ENCODE data around the gene P4HB.

DNA sequence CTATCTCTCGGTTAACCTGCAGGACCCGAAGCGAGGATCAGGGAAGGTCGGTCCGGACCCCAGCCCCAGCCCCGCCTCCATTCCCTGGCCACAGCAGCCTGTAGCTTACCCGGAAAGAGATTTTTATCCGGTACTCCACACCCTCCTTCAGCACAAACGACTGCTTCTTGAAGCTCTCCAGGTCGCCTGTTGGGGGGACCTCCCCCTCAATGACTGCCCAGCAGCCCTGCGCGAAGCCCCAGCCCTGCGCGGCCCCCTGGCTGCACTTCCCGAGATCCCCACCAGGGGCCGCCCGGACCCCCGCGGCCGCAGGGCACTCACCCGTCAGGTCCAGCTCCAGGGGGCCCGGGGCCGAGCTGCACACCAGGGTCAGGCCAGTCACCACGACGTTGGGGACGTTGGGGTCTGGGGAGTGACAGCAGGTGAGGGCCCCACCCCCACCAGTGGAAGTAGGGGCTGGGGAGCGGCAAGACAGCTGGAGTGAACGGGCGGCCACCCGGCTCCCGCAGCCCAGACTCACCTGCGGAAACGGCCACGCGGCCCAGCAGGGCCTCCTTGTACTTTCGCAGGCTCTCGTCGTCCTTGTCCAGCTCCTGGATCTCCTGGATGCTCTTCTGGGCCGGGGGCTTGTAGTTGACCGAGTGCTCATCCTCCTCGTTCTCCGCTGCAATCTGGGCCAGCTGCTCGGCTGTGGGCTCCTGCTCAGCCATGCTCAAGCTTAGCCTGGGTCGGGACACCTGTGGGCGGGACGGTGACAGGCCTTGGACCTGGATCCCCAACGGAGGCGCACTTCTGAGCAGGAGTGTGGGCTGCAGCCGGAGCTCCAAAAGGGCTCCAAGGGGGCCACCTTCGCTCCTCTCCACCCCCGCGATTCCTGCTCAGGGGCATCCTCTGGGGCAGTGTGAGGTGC, 9.1 kb upstream of the P4HB start:
- TF ChIP-seq HCFC1 (IDR thresholded peaks at IDR 0.05; ENCODE audit: low read length) (no peak), BRCA1 (IDR thresholded peaks at IDR 0.05; ENCODE audit: low read depth, low read length) (no peak), SIN3A (IDR thresholded peaks at IDR 0.05; ENCODE audit: low read depth, low read length) (peak; percentile 32; the same call in 1 of the 2 replicates), EZH2 (IDR thresholded peaks at IDR 0.05; ENCODE audit: borderline replicate concordance, control insufficient read depth, low read depth, low read length) (no peak)
- TF ChIP-seq, protein P1, sequence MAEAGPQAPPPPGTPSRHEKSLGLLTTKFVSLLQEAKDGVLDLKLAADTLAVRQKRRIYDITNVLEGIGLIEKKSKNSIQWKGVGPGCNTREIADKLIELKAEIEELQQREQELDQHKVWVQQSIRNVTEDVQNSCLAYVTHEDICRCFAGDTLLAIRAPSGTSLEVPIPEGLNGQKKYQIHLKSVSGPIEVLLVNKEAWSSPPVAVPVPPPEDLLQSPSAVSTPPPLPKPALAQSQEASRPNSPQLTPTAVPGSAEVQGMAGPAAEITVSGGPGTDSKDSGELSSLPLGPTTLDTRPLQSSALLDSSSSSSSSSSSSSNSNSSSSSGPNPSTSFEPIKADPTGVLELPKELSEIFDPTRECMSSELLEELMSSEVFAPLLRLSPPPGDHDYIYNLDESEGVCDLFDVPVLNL (IDR thresholded peaks at IDR 0.05; ENCODE audit: low read depth, low read length), result no peak
- TF ChIP-seq, protein P2, sequence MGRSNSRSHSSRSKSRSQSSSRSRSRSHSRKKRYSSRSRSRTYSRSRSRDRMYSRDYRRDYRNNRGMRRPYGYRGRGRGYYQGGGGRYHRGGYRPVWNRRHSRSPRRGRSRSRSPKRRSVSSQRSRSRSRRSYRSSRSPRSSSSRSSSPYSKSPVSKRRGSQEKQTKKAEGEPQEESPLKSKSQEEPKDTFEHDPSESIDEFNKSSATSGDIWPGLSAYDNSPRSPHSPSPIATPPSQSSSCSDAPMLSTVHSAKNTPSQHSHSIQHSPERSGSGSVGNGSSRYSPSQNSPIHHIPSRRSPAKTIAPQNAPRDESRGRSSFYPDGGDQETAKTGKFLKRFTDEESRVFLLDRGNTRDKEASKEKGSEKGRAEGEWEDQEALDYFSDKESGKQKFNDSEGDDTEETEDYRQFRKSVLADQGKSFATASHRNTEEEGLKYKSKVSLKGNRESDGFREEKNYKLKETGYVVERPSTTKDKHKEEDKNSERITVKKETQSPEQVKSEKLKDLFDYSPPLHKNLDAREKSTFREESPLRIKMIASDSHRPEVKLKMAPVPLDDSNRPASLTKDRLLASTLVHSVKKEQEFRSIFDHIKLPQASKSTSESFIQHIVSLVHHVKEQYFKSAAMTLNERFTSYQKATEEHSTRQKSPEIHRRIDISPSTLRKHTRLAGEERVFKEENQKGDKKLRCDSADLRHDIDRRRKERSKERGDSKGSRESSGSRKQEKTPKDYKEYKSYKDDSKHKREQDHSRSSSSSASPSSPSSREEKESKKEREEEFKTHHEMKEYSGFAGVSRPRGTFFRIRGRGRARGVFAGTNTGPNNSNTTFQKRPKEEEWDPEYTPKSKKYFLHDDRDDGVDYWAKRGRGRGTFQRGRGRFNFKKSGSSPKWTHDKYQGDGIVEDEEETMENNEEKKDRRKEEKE (IDR thresholded peaks at IDR 0.05), result no peak
- TF ChIP-seq, protein P3, sequence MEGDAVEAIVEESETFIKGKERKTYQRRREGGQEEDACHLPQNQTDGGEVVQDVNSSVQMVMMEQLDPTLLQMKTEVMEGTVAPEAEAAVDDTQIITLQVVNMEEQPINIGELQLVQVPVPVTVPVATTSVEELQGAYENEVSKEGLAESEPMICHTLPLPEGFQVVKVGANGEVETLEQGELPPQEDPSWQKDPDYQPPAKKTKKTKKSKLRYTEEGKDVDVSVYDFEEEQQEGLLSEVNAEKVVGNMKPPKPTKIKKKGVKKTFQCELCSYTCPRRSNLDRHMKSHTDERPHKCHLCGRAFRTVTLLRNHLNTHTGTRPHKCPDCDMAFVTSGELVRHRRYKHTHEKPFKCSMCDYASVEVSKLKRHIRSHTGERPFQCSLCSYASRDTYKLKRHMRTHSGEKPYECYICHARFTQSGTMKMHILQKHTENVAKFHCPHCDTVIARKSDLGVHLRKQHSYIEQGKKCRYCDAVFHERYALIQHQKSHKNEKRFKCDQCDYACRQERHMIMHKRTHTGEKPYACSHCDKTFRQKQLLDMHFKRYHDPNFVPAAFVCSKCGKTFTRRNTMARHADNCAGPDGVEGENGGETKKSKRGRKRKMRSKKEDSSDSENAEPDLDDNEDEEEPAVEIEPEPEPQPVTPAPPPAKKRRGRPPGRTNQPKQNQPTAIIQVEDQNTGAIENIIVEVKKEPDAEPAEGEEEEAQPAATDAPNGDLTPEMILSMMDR (IDR thresholded peaks at IDR 0.05 in 2 of 3, conservative IDR thresholded peaks at IDR 0.05 in 1 of 3; ENCODE audit: control insufficient read depth in 2 of 3, extremely low read depth in 1 of 3, insufficient read depth in 1 of 3, low read depth in 3 of 3, low read length in 3 of 3), result peak; percentile 77 to 99 (median 89)
- TF ChIP-seq, protein P4, sequence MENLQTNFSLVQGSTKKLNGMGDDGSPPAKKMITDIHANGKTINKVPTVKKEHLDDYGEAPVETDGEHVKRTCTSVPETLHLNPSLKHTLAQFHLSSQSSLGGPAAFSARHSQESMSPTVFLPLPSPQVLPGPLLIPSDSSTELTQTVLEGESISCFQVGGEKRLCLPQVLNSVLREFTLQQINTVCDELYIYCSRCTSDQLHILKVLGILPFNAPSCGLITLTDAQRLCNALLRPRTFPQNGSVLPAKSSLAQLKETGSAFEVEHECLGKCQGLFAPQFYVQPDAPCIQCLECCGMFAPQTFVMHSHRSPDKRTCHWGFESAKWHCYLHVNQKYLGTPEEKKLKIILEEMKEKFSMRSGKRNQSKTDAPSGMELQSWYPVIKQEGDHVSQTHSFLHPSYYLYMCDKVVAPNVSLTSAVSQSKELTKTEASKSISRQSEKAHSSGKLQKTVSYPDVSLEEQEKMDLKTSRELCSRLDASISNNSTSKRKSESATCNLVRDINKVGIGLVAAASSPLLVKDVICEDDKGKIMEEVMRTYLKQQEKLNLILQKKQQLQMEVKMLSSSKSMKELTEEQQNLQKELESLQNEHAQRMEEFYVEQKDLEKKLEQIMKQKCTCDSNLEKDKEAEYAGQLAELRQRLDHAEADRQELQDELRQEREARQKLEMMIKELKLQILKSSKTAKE (IDR thresholded peaks at IDR 0.05; ENCODE audit: low read depth, poor library complexity, severe bottlenecking), result no peak
